IPS-20b (cell line): ENCODE results near the gene SERINC1.

Source experiments
- H3K27ac ChIP-seq: one replicate; pipeline ENCODE4 v1.5.1; 2013; ENCODE audit warnings: low read length
- H3K27me3 ChIP-seq: 2 replicates; pipeline ENCODE4 v1.6.1; 2013; ENCODE audit warnings: mild to moderate bottlenecking, low read length, inconsistent platforms; ENCODE audit not compliant: insufficient read depth
- H3K36me3 ChIP-seq: 2 replicates; pipeline ENCODE4 v1.6.1; 2013; ENCODE audit warnings: low read depth, mild to moderate bottlenecking, inconsistent platforms, low read length, moderate library complexity; ENCODE audit not compliant: insufficient read depth
- H3K4me1 ChIP-seq: 2 replicates; pipeline ENCODE4 v1.6.1; 2013; ENCODE audit warnings: mild to moderate bottlenecking, control low read depth, inconsistent platforms, low read length, moderate library complexity; ENCODE audit not compliant: insufficient read depth
- H3K4me3 ChIP-seq: 2 replicates; pipeline ENCODE4 v1.5.1; 2013; ENCODE audit warnings: mild to moderate bottlenecking, low read length, inconsistent platforms
- H3K9ac ChIP-seq: 2 replicates; pipeline ENCODE4 v1.6.1; 2013; ENCODE audit warnings: low read depth, mild to moderate bottlenecking, inconsistent platforms, low read length, moderate library complexity
- H3K9me3 ChIP-seq: 2 replicates; pipeline ENCODE4 v1.6.1; 2013; ENCODE audit warnings: mild to moderate bottlenecking, low read depth, low read length, inconsistent platforms; ENCODE audit not compliant: insufficient read depth

SERINC1 gene

GRCh38 chr6:122406187-122406586 is 65.4 kb downstream of the SERINC1 start:
- Histone ChIP-seq H3K9me3 (no peaks in the 10 kb centered on the region), H3K9ac (no peak overlapping the region), H3K27ac (no peak overlapping the region), H3K27me3 (0 out of 2 replicates have a peak, but pooled peaks cover 2% of the 10 kb centered on the region), H3K4me3 (no peak overlapping the region), H3K36me3 (no peaks in the 10 kb centered on the region), H3K4me1 (peaks cover 7% of the 10 kb centered on the region; the same call in 1 of the 2 replicates)

GRCh38 chr6:122405417-122405816 is 66.2 kb downstream of the SERINC1 start:
- no peak overlapping the region for H3K9ac ChIP-seq
- H3K36me3 ChIP-seq = no peaks in the 10 kb centered on the region
- peaks cover 10% of the 10 kb centered on the region for H3K27me3 ChIP-seq
- peaks cover 12% of the 10 kb centered on the region; the same call in 1 of the 2 replicates for H3K4me1 ChIP-seq
- no peak overlapping the region for H3K27ac ChIP-seq
- H3K9me3 ChIP-seq = no peaks in the 10 kb centered on the region
- no peak overlapping the region for H3K4me3 ChIP-seq

- no peaks in the 10 kb centered on the region for H3K36me3 ChIP-seq
- peaks cover 13% of the 10 kb centered on the region for H3K27me3 ChIP-seq
- no peaks in the 10 kb centered on the region for H3K9me3 ChIP-seq
- no peak overlapping the region for H3K4me3 ChIP-seq
- no peak overlapping the region for H3K9ac ChIP-seq
- peaks cover 13% of the 10 kb centered on the region; the same call in 1 of the 2 replicates for H3K4me1 ChIP-seq
- H3K27ac ChIP-seq = no peak overlapping the region
Observed at GRCh38 chr6:122404444-122404843, 67.2 kb downstream of the SERINC1 start.

GRCh38 chr6:122401104-122401503 is 70.5 kb downstream of the SERINC1 start:
- Histone ChIP-seq H3K9ac (no peak overlapping the region; the same call in 1 of the 2 replicates), H3K4me1 (peaks cover 17% of the 10 kb centered on the region; the same call in 1 of the 2 replicates), H3K4me3 (peak overlapping the region; percentile 93), H3K27ac (no peak overlapping the region), H3K27me3 (peaks cover 37% of the 10 kb centered on the region), H3K9me3 (no peaks in the 10 kb centered on the region), H3K36me3 (no peaks in the 10 kb centered on the region)

- Histone ChIP-seq H3K27me3 (peaks cover 42% of the 10 kb centered on the region), H3K4me1 (peaks cover 11% of the 10 kb centered on the region; the same call in 1 of the 2 replicates), H3K27ac (no peak overlapping the region), H3K36me3 (no peaks in the 10 kb centered on the region), H3K9me3 (no peaks in the 10 kb centered on the region), H3K9ac (peak overlapping the region; percentile 93; the same call in 1 of the 2 replicates), H3K4me3 (peak overlapping the region; percentile 93)
Observed at GRCh38 chr6:122400462-122401089, 71.0 kb downstream of the SERINC1 start.

- H3K36me3 ChIP-seq = no peaks in the 10 kb centered on the region
- peaks cover 10% of the 10 kb centered on the region; the same call in 1 of the 2 replicates for H3K4me1 ChIP-seq
- no peaks in the 10 kb centered on the region for H3K9me3 ChIP-seq
- H3K9ac ChIP-seq = peak overlapping the region; percentile 93; the same call in 1 of the 2 replicates
- H3K27ac ChIP-seq = peak overlapping the region; percentile 91
- H3K27me3 ChIP-seq = peaks cover 47% of the 10 kb centered on the region
- H3K4me3 ChIP-seq = peak overlapping the region; percentile 93
Observed at GRCh38 chr6:122400121-122400450, 71.5 kb downstream of the SERINC1 start.

GRCh38 chr6:122399348-122400120 is 72.1 kb downstream of the SERINC1 start, which contains the start of gene HSF2:
Gene HSF2, plus strand, starts transcription at chr6:122399652. Its CDS starts 86 bp downstream, at chr6:122399738.
- H3K27me3 ChIP-seq = peaks cover 52% of the 10 kb centered on the region
- H3K9ac ChIP-seq = peak within 1 kb of the TSS; percentile 93
- peak within 1 kb of the TSS; percentile 91 for H3K27ac ChIP-seq
- H3K4me1 ChIP-seq = peaks cover 10% of the 10 kb centered on the region; the same call in 1 of the 2 replicates
- peak within 1 kb of the TSS; percentile 93 for H3K4me3 ChIP-seq
- no peaks in the 10 kb centered on the region for H3K36me3 ChIP-seq
- no peaks in the 10 kb centered on the region for H3K9me3 ChIP-seq

GRCh38 chr6:122399055-122399347 is 72.6 kb downstream of the SERINC1 start:
- Histone ChIP-seq H3K4me1 (peaks cover 10% of the 10 kb centered on the region; the same call in 1 of the 2 replicates), H3K9me3 (no peaks in the 10 kb centered on the region), H3K9ac (peak overlapping the region; percentile 60; the same call in 1 of the 2 replicates), H3K27me3 (peaks cover 58% of the 10 kb centered on the region), H3K4me3 (peak overlapping the region; percentile 62), H3K36me3 (no peaks in the 10 kb centered on the region), H3K27ac (no peak overlapping the region)

GRCh38 chr6:122394016-122394415 is 77.6 kb downstream of the SERINC1 start:
- Histone ChIP-seq H3K27me3 (peaks cover 94% of the 10 kb centered on the region), H3K36me3 (no peaks in the 10 kb centered on the region), H3K9me3 (no peaks in the 10 kb centered on the region), H3K9ac (no peak overlapping the region), H3K4me3 (no peak overlapping the region), H3K27ac (no peak overlapping the region), H3K4me1 (peaks cover 3% of the 10 kb centered on the region; the same call in 1 of the 2 replicates)

GRCh38 chr6:122393351-122393896 is 78.2 kb downstream of the SERINC1 start:
- Histone ChIP-seq H3K4me1 (no peaks in the 10 kb centered on the region; the same call in 1 of the 2 replicates), H3K27me3 (peaks cover 100% of the 10 kb centered on the region), H3K27ac (no peak overlapping the region), H3K9ac (no peak overlapping the region), H3K9me3 (no peaks in the 10 kb centered on the region), H3K4me3 (no peak overlapping the region), H3K36me3 (no peaks in the 10 kb centered on the region)
